COLO829 (cell line): ENCODE results near the gene CDC5L.
"Not testable (repeated sequence)": the region's sequence is repeated elsewhere in the genome, so short reads cannot be mapped to it uniquely, and the experiment has no call there.

Experiments used
- DNase-seq: peaks from one replicate; pipeline ENCODE4 v3.0.0; 2012; ENCODE audit warnings: low spot score

The CDC5L gene

DNA sequence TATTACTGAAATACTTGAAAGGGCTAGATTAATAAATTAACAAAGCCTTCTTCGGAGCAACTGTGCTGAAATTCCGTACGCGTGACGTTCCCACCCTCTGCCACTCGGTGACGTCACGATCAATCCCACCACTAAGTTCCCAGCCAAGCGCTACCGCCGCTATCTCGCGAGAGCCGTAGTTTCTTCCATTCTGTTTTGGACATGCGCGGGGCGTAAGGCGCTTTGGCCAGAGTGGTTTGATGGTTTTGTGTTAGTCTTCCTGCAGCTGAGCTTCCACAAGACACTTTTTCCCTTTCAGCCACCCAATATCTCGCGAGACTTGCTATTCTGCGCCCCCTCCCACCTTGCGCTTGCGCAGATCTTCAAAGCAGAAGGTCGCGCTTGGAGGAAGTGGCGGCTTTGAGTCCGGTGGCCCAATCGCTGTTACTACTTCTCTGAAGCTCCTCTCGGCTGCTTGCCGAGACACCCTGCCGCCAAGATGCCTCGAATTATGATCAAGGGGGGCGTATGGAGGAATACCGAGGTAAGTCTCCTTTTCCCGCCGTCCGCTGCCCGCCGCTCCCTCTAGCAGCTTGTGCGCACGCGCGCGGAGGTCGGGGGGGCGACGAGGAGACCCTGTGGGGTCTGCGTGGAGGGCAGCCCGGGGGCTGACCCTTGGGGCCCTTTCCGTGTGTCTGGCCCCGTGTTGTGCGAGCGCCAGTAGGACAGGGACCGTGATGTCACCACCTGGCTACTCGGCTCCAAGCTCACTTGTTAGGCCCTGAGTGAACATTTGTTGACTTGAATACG is at the start of gene CDC5L:
CDC5L (plus strand) TSS at position 361 of the 789 bp plus-strand sequence; CDS start at position 479, 118 bp downstream.
- DNase-seq = peak; percentile 100

DNA sequence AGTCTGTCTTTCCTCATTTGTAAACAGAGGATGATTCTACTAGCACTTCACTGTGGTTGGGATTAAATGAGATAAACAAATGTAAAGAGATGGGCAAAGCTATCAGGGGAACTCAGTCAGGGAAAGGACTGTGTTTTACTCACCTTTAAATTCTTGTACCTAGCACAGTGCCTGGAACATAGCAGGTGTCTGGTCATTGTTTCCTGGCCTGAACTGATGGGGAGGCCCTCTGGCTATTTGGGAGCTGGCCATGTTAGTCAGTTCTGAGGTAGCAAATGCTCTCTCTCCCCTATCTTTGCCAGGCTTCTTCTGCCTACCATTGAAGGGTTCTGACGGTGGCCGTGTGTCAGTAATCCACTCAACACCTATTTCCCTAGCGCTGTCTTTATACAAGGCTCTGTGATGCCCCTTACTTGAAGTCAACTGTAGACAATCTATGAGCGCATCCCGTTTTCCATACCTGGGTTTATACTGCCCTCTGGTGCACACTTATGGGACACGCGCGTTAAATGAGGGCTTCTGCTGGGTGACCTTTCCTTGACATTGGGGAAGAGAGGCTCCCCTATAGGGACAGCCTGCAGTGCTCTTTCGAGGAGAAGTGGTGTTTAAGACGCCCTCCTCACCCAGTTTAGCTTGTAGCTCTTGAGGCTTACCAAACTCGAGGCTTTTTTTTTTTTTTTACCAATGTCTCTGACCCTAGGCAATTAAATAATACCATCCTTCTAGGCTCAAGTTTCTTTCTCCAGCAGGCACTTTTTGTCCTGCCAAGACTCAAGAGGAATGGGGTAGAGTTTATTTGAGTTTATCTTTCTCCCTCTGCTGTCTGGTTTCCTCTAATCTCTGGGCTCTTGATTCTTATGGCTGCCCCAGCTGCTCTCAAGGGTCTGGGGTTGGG is 49.0 kb upstream of the CDC5L start:
- peak; percentile 65 for DNase-seq

DNA sequence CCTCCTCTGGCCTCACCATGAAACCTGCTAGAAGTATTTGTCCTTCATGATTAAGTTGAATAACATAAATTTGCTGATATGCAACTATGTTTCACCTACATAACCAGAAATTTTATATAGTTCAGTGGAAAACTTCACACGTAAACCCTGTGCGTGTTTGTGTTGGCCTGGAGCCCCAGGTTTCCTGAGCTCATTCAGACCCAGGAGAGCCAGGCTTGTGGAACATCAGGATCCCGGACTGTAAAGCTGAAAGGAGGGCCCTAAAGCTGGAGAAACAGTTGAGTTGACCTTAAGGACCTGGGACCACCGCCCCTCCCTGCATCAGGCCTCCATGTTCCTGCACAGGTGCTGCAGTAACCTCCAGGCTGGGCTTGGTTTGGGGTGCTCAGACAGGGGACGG is 48.2 kb upstream of the CDC5L start:
- no peak for DNase-seq

DNA sequence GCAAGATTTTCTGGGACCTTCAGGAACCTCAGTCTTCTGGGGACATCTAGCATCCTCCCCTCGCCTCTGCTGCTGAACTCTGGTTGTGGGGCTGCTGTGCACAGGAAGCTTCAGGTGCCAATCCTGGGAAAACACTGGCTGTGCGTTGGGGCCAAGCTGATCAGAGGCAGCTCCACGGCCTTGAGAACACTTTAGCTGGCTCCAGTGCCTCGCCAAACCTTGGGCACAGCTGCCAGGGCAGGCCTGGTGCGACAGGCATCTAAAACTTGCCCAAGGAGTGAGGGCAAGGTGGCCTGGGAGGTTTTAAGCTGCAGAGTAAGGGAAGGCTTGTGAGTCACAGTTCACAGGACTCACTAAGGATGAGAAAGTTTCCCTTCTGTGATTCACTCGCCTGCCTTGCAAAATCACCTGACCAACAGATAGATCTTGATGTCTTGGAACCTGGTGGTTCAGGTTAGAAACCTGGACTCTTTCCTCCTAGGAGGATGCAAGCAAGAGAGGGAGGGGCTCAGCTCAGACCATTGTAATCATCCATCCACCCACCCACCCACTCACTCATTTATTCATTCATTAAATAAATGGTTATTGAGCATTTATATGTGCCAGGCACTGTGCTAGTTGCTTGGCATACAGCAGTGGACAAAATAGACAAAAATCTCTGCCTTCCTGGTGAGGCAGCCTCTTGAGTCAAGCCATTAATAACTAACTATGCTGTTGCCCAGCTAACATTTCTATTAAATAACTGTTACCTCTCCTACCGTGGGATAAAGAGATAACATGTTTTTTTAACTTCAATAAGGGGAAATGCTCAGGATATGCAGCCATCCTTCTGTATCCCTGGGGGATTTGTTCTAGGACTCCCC is 47.5 kb upstream of the CDC5L start:
- no peak for DNase-seq

DNA sequence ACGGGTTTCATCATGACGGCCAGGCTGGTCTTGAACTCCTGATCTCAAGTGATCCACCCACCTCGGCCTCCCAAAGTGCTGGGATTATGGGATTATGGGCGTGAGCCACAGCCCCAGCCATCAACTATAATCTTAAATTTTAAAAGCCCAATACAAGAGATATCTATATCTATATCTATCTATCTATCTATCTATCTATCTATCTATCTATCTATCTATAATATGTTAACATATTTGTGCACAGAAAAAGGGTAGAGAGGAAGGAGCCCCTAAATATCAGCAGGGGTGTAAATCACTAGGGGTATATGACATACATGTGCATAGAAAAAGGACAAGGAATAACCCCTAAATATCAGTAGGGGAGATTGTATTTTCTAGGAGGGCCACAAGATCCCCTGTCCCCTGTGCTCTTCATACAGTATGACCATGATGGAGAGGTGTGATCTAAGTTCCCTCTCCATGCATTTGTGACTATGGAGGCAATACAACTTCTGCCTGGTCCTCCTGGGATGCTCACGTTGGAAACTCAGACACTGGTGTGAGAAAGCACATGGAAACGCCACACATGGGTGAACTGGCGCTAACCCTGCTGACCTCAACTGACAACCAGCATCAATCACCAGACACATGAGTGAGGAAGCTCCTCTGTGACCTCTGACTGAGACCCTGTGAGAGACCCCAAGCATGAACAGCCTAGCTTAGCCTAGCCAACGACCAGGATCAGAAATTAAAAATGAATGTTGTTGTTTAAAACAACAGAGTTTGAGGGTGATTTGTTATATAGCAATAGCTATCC is 46.2 kb upstream of the CDC5L start:
- no peak for DNase-seq

DNA sequence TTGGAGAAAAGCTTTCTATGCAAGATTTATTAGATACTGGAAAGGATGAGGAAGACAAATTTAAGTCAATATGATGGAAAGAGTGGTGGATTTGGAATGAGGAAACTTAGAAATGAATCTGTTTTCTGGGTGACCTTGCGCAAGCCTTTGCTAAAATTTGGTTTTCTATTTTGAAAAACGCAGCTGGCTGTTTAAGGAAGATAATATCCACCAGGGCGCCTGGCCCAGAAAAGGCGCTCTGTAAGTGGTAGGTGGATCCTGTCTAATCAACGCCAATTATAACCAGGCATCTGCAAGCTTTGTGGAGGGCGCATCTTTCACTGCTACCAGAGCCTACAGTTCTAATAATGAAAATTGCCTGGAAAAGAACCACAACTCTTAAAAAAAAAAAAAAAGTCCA is 45.5 kb upstream of the CDC5L start:
- DNase-seq = no peak

DNA sequence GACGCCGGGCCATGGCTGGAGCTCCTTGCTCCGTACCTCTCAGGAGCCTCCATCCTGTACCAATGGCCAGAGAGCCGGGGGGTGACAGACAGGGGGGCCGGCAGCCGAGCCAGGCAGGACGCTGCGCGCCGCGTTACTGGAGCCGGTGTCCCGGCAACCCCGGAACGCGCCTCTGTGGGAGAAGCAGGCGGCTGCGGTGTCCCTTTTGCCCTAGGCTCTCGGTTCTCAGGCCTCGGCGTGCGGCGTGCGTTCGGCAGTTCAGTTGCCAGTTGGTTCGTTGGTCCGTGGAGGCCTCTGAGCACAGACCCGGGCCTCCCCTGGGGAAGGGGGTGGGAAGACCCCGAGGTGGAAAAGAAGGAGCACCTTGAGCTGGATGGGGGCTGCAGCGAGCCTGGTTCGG is 45.0 kb upstream of the CDC5L start, which contains the start of gene SPATS1:
SPATS1 (plus strand) TSS at position 162 of the 400 bp plus-strand sequence. CDS start 446 bp downstream, outside the sequence.
- DNase-seq = no peak

DNA sequence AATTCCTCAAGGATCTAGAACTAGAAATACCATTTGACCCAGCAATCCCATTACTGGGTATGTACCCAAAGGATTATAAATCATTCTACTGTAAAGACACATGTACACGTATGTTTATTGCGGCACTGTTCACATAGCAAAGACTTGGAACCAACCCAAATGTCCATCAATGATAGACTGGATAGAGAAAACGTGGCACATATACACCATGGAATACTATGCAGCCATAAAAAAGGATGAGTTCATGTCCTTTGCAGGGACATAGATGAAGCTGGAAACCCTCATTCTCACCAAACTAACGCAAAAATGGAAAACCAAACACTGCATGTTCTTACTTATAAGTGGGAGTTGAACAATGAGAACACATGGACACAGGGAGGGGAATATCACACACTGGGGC is 40.7 kb upstream of the CDC5L start:
- DNase-seq = not testable (repeated sequence)

DNA sequence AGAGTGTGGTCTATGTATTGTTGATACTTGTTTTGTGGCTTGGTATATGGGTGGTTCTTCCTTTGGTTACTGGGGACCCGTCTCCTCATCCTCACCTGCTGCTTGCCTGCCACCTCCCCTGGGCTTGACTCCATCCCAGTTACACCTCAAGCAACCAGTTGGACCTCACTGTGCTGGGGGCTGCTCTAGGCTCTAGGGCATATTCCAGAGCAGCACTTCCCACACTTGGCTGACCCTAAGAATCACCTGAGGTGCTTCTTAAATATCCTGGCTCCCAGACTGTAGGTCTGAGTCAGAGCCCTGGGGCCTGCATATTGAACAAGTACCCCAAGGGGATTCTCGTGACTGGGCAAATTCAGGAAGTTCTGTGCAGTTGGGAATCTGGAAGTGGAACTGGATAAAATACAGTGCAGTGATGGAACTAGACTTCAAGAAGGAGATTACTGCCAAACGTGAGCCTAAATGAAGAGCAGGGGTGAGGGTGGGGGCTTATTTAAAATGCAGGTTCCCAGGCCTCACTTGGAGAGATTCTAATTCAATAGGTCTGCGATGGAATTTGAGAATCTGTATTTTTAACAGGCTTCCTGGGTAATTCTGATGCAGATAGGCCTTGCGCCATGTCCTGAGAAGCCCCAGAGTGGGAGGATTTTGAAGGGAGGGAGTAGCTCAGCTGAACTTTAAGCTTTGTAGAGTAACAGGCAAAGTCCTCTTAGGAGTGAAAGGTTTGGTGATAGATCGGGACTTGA is 37.4 kb upstream of the CDC5L start:
- DNase-seq = no peak

DNA sequence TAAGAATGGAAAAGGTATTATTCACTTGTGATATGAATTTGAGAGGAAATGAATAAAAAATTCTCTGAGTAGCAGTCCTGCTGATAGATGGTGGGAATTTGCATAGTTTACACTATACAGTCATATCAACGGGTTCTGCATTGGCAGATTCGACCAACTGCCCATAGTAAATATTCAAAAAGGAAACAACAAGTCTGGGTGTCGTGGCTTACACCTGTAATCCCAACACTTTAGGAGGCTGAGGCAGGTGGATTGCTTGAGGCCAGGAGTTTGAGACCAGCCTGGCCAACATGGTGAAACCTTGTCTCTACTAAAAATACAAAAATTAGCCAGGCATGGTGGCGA is 36.9 kb upstream of the CDC5L start:
- not testable (repeated sequence) for DNase-seq

DNA sequence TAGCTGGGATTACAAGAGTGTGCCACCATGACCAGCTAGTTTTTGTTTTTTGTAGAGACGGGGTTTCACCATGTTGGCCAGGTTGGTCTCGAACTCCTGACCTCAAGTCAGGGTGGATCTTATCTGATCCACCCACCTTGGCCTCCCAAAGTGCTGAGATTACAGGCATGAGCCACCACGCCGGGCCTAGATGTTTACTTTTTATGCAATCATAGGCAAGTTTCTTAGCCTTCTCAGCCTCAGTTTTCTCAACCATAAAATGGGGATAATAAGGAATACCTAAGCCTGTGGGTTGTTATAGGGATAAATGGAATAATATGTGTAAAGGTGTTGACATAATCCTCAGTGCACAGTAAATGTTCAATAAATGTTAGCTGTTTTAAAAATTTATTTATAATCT is 35.2 kb upstream of the CDC5L start:
- no peak for DNase-seq

DNA sequence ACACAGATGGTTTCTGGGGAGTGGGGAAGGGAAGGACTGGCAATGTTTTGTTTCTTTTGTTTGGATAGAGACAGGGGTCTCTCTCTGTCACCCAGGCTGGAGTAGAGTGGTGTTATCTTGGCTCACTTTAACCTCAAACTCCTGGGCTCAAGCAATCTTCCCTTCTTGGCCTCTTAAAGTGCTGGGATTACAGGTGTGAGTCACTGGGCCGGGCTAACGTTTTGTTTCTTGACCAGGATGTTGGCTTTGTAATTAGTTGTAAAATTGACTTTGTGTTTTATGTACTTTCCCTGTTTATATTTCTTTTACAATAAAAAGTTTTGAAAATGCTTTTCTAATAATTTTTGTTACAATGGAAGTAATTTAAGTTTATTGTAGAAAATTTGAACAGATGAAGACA is 34.2 kb upstream of the CDC5L start:
- no peak for DNase-seq

DNA sequence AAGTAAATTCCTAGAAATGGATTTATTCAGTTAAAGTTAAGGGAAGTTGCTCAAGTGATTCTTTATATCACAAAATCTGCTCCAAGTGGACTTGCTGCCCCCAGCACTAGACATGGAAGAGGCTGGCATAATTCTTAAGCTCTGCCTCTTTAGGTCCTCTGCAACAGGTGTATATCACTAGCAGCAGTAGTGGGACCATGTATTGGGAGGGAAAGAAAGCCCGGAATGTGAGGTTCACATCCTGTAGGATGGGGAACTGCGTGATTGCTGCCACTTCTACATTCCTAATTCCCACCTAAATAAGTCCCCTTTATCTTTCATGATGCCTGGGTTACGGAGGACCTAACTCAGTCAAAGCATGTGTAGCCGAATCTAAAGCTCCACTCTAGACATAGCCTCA is 31.9 kb upstream of the CDC5L start:
- no peak for DNase-seq

DNA sequence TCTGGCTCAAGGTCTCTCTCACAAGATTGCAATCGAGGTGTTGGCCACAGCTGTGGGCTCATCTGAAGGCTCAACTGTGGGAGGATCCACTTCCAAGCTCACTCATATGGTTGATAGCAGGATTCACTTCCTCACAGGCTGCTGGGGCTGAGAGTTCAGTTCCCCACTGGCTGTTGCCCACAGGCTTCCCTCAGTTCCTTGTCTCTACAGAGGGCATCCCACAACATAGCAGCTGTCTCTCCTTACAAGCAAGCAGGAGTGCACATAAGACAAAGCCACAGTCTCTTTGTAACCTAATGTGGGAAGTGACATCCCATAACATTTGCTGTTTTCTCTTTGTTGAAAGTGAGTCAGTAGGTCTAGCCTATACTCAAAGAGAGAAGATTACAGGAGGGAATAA is 31.0 kb upstream of the CDC5L start:
- no peak for DNase-seq

DNA sequence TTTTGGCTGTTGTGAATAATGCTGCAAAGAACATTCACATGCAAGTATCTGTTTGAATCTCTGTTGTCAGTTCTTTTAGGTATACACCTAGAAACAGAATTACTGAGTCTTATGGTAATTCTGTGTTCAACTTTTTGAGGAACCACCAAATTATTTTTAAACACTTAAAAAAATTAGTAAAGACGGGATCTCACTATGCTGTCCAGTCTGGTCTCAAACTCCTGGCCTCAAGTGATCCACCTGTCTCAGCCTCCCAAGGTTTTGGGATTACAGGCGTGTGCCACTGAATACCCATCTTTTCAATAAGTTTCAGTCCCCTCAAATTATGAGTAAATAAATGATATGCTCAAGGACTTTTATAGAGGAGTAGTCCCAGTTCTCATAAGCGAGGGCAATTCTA is 27.5 kb upstream of the CDC5L start:
- DNase-seq = no peak

DNA sequence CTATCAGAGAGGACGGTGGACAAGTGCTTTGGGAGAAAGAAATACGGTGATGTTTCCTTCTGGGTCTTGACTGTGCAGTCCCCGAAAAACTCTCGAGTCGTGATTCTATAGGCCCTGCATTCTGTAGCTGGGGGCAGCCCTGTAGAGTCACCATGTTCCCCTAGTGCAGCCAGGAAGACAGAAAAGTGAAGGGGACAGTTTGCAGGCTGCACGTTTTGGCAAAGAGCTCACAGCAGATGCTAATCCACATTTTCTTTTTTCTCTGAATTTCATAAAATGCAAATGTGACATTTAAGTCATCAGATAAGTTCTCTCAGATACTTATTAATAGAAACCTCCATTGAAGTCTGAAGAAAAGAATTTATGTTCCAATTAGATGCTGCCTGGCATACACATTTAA is 25.6 kb upstream of the CDC5L start:
- DNase-seq = no peak

DNA sequence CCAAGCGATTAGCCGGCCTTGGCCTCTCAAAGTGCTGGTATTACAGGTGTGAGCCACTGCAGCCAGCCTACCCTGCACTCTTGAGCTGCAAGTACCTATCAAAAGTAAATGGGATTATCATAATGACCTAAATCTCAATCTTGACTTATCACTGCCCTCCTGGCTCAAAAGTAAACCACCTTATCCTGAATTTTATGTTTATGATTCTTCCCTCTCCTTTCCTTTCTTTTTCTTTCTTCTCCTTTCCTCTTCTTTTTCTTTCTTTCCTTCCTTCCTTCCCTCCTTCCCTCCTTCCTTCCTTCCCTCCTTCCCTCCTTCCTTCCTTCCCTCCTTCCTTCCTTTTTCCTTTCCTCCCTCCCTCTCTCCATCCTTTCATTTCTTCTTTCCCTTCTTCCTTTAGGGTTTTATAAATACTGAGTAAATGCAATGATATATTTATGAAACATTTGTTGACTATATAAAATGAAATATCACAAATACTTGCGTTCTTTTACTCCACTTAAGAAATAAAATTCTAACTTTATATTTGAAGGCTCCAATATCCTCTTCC is 24.1 kb upstream of the CDC5L start:
- no peak for DNase-seq

DNA sequence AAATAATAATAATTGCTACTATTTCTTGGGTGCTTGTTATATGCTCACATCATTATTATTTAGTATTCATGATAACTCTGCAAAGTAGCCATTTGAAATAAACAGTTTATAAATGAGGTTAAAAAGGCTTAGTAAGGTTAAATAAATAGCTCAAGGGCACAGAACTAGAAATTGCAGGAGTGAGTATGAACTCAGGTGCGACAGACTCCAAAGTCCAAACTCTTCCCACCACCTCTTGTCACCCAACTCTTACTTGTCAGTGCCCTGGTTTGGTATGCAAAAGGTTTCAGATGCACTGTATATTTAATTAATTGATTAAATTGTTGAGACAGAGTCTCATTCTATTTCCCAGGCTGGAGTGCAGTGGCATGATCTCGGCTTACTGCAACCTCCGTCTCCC is 20.7 kb upstream of the CDC5L start:
- no peak for DNase-seq

DNA sequence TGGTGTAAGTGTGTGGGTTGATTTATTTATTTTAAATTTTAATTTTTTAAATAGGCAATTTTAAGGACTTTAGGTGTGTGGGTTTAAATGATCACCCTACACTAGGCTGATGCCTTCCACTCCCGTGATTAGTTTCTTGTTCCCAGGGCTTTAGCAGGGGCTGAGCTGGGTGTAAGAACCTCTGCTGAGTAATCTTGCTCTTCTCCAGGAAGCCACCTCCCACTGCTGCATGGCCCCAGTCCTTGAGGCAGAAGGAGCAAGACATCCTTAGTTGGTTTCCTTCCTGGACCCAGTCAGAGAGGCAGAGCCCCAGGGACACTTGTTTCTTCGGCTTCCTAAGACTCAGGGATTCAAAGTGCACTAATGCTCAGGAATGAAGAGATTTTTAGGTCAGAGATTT is 19.8 kb upstream of the CDC5L start:
- DNase-seq = no peak

DNA sequence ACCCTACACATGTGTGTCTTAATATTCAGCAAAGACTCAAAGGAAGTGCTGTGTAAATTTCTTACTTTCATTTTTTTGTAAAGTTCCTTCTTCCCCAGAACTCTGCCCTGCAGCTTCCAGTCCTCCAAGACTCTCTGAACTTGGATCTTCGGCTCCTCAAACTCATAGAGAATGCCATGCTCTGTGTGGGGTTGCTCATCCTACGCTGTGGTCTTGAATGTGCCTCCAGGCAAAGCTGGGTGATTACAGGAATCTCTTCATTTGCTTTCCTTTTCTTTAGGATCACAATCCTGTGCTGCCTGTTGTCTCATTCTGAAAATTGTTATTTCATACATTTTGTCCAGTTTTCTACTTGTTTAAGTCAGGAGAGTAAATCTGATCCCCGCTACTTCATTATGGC is 14.5 kb upstream of the CDC5L start:
- peak; percentile 81 for DNase-seq
